HepG2 (cell line): ENCODE results near the gene ARL2. TPM values are rescaled to one million over a fixed set of nuclear protein-coding genes. Genes with fewer than 3 reads are reported as not detected.

Experiments used
- CBX2 ChIP-seq, 2 experiments: fragments of 200-600 bp in 1 of 2; sonication (generic); formaldehyde crosslinking in 1 of 2; IDR thresholded peaks; 2 replicates each; pipeline versions ENCODE4 v1.7.0 to v1.8.1; 2018 to 2022; ENCODE audit warnings: low read depth in 2 of 2, low read length in 1 of 2, mild to moderate bottlenecking in 1 of 2, missing genetic modification reagents in 1 of 2
- CREB3 ChIP-seq: sonication (generic); formaldehyde crosslinking; IDR thresholded peaks from 2 replicates; pipeline ENCODE4 v1.5.0; 2020; ENCODE audit warnings: missing genetic modification reagents
- GPN1 ChIP-seq: sonication (generic); formaldehyde crosslinking; IDR thresholded peaks from 2 replicates; pipeline ENCODE4 v1.5.1; 2020; ENCODE audit warnings: missing genetic modification reagents, borderline replicate concordance
- GRHL1 ChIP-seq: sonication (generic); formaldehyde crosslinking; conservative IDR thresholded peaks from 2 replicates; pipeline ENCODE4 v1.8.0; 2022; ENCODE audit warnings: missing genetic modification reagents
- HDAC6 ChIP-seq: fragments of 200-600 bp; sonication (generic); IDR thresholded peaks from 2 replicates; pipeline ENCODE4 v1.7.0; 2017; ENCODE audit warnings: mild to moderate bottlenecking, antibody characterized with exemption, low read length, low read depth
- JUND ChIP-seq: sonication (generic); formaldehyde crosslinking; IDR thresholded peaks from 2 replicates; pipeline ENCODE4 v1.8.0; 2022; ENCODE audit warnings: mild to moderate bottlenecking, missing genetic modification reagents
- LCORL ChIP-seq, 2 experiments: fragments of 450-650 bp in 1 of 2; sonication (generic) in 1 of 2; formaldehyde crosslinking in 1 of 2; IDR thresholded peaks; 2 replicates each; pipeline versions ENCODE4 v1.5.0 to v1.6.1; 2017 to 2020; ENCODE audit warnings: antibody characterized with exemption in 1 of 2, missing genetic modification reagents in 1 of 2
- MAFF ChIP-seq: IDR thresholded peaks from 2 replicates; pipeline ENCODE4 v1.6.1; 2011; ENCODE audit warnings: low read depth, low read length, improper control_type of control experiment
- MLXIP ChIP-seq: sonication (generic); formaldehyde crosslinking; IDR thresholded peaks from 2 replicates; pipeline ENCODE4 v1.9.0; 2021; ENCODE audit warnings: missing genetic modification reagents, borderline replicate concordance
- MTF1 ChIP-seq: sonication (generic); formaldehyde crosslinking; IDR thresholded peaks from 2 replicates; pipeline ENCODE4 v1.5.0; 2020; ENCODE audit warnings: missing genetic modification reagents
- NCOA5 ChIP-seq: sonication (generic); formaldehyde crosslinking; IDR thresholded peaks from 2 replicates; pipeline ENCODE4 v1.4.0; 2020; ENCODE audit warnings: missing genetic modification reagents
- PAX8 ChIP-seq: sonication (generic); formaldehyde crosslinking; IDR thresholded peaks from 2 replicates; pipeline ENCODE4 v1.8.0; 2022; ENCODE audit warnings: mild to moderate bottlenecking, missing genetic modification reagents, borderline replicate concordance
- PHF5A ChIP-seq: IDR thresholded peaks from one replicate; pipeline ENCODE4 v1.6.1; 2018; ENCODE audit warnings: low read depth, missing genetic modification reagents; ENCODE audit not compliant: unreplicated experiment
- SIX1 ChIP-seq: sonication (generic); formaldehyde crosslinking; IDR thresholded peaks from 2 replicates; pipeline ENCODE4 v1.4.0; 2020; ENCODE audit warnings: missing genetic modification reagents, borderline replicate concordance
- SRF ChIP-seq: IDR thresholded peaks from 2 replicates; pipeline ENCODE4 v1.6.1; 2011; ENCODE audit warnings: mild to moderate bottlenecking, low read depth, low read length, moderate library complexity
- ZKSCAN8 ChIP-seq: IDR thresholded peaks from 2 replicates; pipeline ENCODE4 v1.6.1; 2016; ENCODE audit warnings: borderline replicate concordance, missing genetic modification reagents, missing compliant biosample characterization
- ZNF264 ChIP-seq: sonication (generic); formaldehyde crosslinking; IDR thresholded peaks from 2 replicates; pipeline ENCODE4 v1.4.0; 2020; ENCODE audit warnings: missing genetic modification reagents
- ZNF558 ChIP-seq: sonication (generic); formaldehyde crosslinking; IDR thresholded peaks from 2 replicates; pipeline ENCODE4 v1.9.0; 2022; ENCODE audit warnings: mild to moderate bottlenecking, missing genetic modification reagents, borderline replicate concordance
- ZNF567 ChIP-seq: sonication (generic); formaldehyde crosslinking; IDR thresholded peaks from 2 replicates; pipeline ENCODE4 v1.8.1; 2023; ENCODE audit warnings: mild to moderate bottlenecking, missing genetic modification reagents, borderline replicate concordance
- ZNF574 ChIP-seq: sonication (generic); formaldehyde crosslinking; IDR thresholded peaks from 2 replicates; pipeline ENCODE4 v1.4.0; 2020; ENCODE audit warnings: missing genetic modification reagents
- ZNF792 ChIP-seq: IDR thresholded peaks from 2 replicates; pipeline ENCODE4 v1.6.1; 2016
- polyA plus RNA-seq, 8 experiments: library from polyadenylated mRNA; depleted of rRNA in 3 of 8; stranded (reverse) in 7 of 8; unstranded in 1 of 8; fragments of >200 nt; fragmentation: Illumina TruSeq in 4 of 8; extraction: Trizol in 4 of 8; gene quantifications; 2 replicates each; pipeline versions ENCODE4 v1.2.1 to v1.2.3, GENCODE V29; 2011 to 2016; ENCODE audit warnings: low read depth in 4 of 8, missing spikeins in 1 of 8, mixed read lengths in 1 of 8; ENCODE audit not compliant: insufficient read depth in 1 of 8
- total RNA-seq, 5 experiments: library from RNA; depleted of rRNA; stranded (reverse); fragments of >200 nt; fragmentation: Illumina TruSeq; extraction: Trizol; gene quantifications; 2 replicates each; pipeline ENCODE4 v1.2.3, GENCODE V29; 2016; ENCODE audit warnings: low read depth in 1 of 5

Gene ARL2
- total and polyA plus RNA-seq, 2 of the 13 experiments (the other 11 are each of a cell fraction or from before 2014, with no cell fraction given): 82.9 to 84.4 TPM

- TF ChIP-seq ZKSCAN8 (CRISPR knock-in tag) (no peak; the same call in 1 of the 2 replicates), ZNF264 (CRISPR knock-in tag) (peak; percentile 54), HDAC6 (no peak), JUND (CRISPR knock-in tag) (no peak), PHF5A (CRISPR knock-in tag) (no peak), GPN1 (CRISPR knock-in tag) (no peak), CBX2 (IDR thresholded peaks at IDR 0.05; ENCODE audit: low read depth, low read length) (no peak), CBX2 (CRISPR knock-in tag; IDR thresholded peaks at IDR 0.05; ENCODE audit: low read depth) (no peak), ZNF558 (no peak), CREB3 (no peak), GRHL1 (CRISPR knock-in tag) (no peak), LCORL (IDR thresholded peaks at IDR 0.05) (no peak), LCORL (CRISPR knock-in tag; IDR thresholded peaks at IDR 0.05) (peak; percentile 85), ZNF567 (CRISPR knock-in tag) (no peak), SRF (peak; percentile 58; the same call in 1 of the 2 replicates), NCOA5 (CRISPR knock-in tag) (no peak), MTF1 (CRISPR knock-in tag) (no peak), PAX8 (CRISPR knock-in tag) (no peak), MLXIP (no peak), MAFF (no peak), ZNF574 (peak; percentile 64), SIX1 (CRISPR knock-in tag) (no peak; the same call in 1 of the 2 replicates), ZNF792 (CRISPR knock-in tag) (peak; percentile 34; the same call in 1 of the 2 replicates)
Observed at GRCh38 chr11:65027213-65028067, 13.5 kb downstream of the ARL2 start, which contains the start of gene SNX15 (continued).
